ENCODE measurements around the gene SNTB2. TPM values are rescaled to one million over a fixed set of nuclear protein-coding genes. Genes with fewer than 3 reads are reported as not detected.
A peak's percentile ranks its signal among the peaks of the same experiment; 100 is the strongest.

Gene SNTB2
- total and polyA plus RNA-seq, 10 of the 15 experiments (the other 5 are each of a cell fraction or from before 2014, with no cell fraction given): 1.2 to 15.7 (median 5.0) TPM

GRCh38 chr16:69186642-69187445, at the start of gene SNTB2 (continued):
- no peak for TF ChIP-seq HDAC2 (IDR thresholded peaks at IDR 0.05)
- peak; percentile 60; the same call in 1 of the 2 replicates for TF ChIP-seq EED (IDR thresholded peaks at IDR 0.05; ENCODE audit: low read depth)
- no peak for TF ChIP-seq TCF7 (IDR thresholded peaks at IDR 0.05; ENCODE audit: borderline replicate concordance)
- TF ChIP-seq NRF1 (conservative IDR thresholded peaks at IDR 0.05; ENCODE audit: low read depth, low read length): 0 out of 2 replicates have a peak, but pooled peaks have one; percentile 16
- TF ChIP-seq ATF2 (IDR thresholded peaks at IDR 0.05; ENCODE audit: low read length): peak; percentile 54; the same call in 1 of the 2 replicates
- peak; percentile 90 for TF ChIP-seq TCF12 (IDR thresholded peaks at IDR 0.05; ENCODE audit: low read depth, low read length)
- TF ChIP-seq SMAD1 (IDR thresholded peaks at IDR 0.05; ENCODE audit: low read depth, partially characterized antibody): no peak
- peak; percentile 99 for TF ChIP-seq POU2F2 (IDR thresholded peaks at IDR 0.05; ENCODE audit: borderline replicate concordance, low read depth, low read length)
- 0 out of 2 replicates have a peak, but pooled peaks have one; percentile 66 for TF ChIP-seq GATAD2B (conservative IDR thresholded peaks at IDR 0.05; ENCODE audit: low read depth)
- TF ChIP-seq EGR1 (IDR thresholded peaks at IDR 0.05; ENCODE audit: borderline replicate concordance in 1 of 2, low read depth in 2 of 2, low read length in 2 of 2): peak in 1 of 2 experiments; percentile 89; a peak in 2 of 3 replicates
- peak; percentile 93 for TF ChIP-seq RELB (IDR thresholded peaks at IDR 0.05; ENCODE audit: low read depth)
- peak; percentile 81; the same call in 1 of the 2 replicates for TF ChIP-seq BACH1 (IDR thresholded peaks at IDR 0.05; ENCODE audit: borderline replicate concordance)
- TF ChIP-seq NFYB (IDR thresholded peaks at IDR 0.05; ENCODE audit: insufficient read depth, low read depth, low read length): 0 out of 2 replicates have a peak, but pooled peaks have one; percentile 25
- peak; percentile 52 to 70; a peak in 3 of 4 replicates for TF ChIP-seq BHLHE40 (IDR thresholded peaks at IDR 0.05; ENCODE audit: borderline replicate concordance in 1 of 2, low read depth in 2 of 2, low read length in 1 of 2)
- 0 out of 2 replicates have a peak, but pooled peaks have one; percentile 35 for TF ChIP-seq MEF2A (IDR thresholded peaks at IDR 0.05; ENCODE audit: insufficient read depth, low read depth, low read length)
- peak; percentile 66; the same call in 1 of the 2 replicates for TF ChIP-seq TAF1 (IDR thresholded peaks at IDR 0.05; ENCODE audit: borderline replicate concordance, low read depth, low read length)
- TF ChIP-seq NR2F1 (conservative IDR thresholded peaks at IDR 0.05): peak; percentile 88
- peak; percentile 96 for TF ChIP-seq SMARCA5 (IDR thresholded peaks at IDR 0.05)
- TF ChIP-seq, protein P1, sequence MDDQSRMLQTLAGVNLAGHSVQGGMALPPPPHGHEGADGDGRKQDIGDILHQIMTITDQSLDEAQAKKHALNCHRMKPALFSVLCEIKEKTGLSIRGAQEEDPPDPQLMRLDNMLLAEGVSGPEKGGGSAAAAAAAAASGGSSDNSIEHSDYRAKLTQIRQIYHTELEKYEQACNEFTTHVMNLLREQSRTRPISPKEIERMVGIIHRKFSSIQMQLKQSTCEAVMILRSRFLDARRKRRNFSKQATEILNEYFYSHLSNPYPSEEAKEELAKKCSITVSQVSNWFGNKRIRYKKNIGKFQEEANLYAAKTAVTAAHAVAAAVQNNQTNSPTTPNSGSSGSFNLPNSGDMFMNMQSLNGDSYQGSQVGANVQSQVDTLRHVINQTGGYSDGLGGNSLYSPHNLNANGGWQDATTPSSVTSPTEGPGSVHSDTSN (IDR thresholded peaks at IDR 0.05; ENCODE audit: insufficient replicate concordance, low read depth, low read length): peak; percentile 55
- no peak for TF ChIP-seq ZZZ3 (IDR thresholded peaks at IDR 0.05; ENCODE audit: control insufficient read depth, insufficient read length, low read depth)
- TF ChIP-seq CREB1 (IDR thresholded peaks at IDR 0.05; ENCODE audit: low read depth): peak; percentile 53; the same call in 1 of the 2 replicates
- TF ChIP-seq ASH2L (IDR thresholded peaks at IDR 0.05; ENCODE audit: borderline replicate concordance, low read depth): 0 out of 2 replicates have a peak, but pooled peaks have one; percentile 83
- TF ChIP-seq MEF2B (IDR thresholded peaks at IDR 0.05; ENCODE audit: partially characterized antibody, poor library complexity, severe bottlenecking): peak; percentile 75
